ENCODE results near the gene OSBPL9. TPM values are rescaled to one million over a fixed set of nuclear protein-coding genes. Genes with fewer than 3 reads are reported as not detected.

The OSBPL9 gene
- total and polyA plus RNA-seq, 9 of the 15 experiments (the other 6 are each of a cell fraction or from before 2014, with no cell fraction given), result 43.9 to 217 (median 170) TPM

DNA sequence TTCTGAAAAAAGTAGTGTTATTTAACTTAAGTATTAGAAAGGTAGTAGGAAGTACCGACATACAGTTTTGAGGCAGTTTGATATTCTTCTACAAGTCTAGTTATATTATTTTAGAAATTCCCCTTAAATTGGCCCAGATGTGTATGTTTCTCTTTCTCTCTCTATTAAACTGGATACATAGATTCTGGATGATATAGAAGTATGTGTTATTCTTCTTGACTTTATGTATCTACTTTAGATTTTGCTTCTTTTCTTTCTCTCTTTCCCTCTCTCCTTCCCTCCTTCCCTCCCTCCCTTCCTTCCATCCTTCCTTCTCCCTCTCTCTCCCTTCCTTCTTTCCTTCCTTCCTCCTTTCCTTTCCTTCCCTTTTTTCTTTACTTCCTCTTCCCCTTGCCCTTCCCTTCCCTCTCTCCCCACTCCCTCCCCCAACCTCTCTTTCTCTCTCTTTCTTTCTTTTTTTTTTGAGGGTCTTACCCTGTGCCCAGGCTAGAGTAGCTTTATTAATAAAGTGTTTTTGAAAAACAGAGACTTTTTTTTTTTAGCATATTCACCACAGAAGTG, 124.3 kb downstream of the OSBPL9 start (continued):
- TF ChIP-seq ZNF707 (CRISPR knock-in tag; conservative IDR thresholded peaks at IDR 0.05), result no peak
- no peak for TF ChIP-seq ZNF778 (CRISPR knock-in tag; IDR thresholded peaks at IDR 0.05)
- peak; percentile 57 for TF ChIP-seq ARHGAP35 (IDR thresholded peaks at IDR 0.05; ENCODE audit: partially characterized antibody)
- TF ChIP-seq, protein P1, sequence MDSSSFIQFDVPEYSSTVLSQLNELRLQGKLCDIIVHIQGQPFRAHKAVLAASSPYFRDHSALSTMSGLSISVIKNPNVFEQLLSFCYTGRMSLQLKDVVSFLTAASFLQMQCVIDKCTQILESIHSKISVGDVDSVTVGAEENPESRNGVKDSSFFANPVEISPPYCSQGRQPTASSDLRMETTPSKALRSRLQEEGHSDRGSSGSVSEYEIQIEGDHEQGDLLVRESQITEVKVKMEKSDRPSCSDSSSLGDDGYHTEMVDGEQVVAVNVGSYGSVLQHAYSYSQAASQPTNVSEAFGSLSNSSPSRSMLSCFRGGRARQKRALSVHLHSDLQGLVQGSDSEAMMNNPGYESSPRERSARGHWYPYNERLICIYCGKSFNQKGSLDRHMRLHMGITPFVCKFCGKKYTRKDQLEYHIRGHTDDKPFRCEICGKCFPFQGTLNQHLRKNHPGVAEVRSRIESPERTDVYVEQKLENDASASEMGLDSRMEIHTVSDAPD (CRISPR knock-in tag; IDR thresholded peaks at IDR 0.05), result no peak
- 0 out of 2 replicates have a peak, but pooled peaks have one; percentile 22 for TF ChIP-seq NBN (IDR thresholded peaks at IDR 0.05; ENCODE audit: low read depth)
- TF ChIP-seq HNRNPK (IDR thresholded peaks at IDR 0.05; ENCODE audit: low read depth, low read length, poor library complexity, severe bottlenecking), result peak; percentile 51
- no peak for TF ChIP-seq ETV1 (tag; conservative IDR thresholded peaks at IDR 0.05; ENCODE audit: low read depth)
- TF ChIP-seq, protein P2, sequence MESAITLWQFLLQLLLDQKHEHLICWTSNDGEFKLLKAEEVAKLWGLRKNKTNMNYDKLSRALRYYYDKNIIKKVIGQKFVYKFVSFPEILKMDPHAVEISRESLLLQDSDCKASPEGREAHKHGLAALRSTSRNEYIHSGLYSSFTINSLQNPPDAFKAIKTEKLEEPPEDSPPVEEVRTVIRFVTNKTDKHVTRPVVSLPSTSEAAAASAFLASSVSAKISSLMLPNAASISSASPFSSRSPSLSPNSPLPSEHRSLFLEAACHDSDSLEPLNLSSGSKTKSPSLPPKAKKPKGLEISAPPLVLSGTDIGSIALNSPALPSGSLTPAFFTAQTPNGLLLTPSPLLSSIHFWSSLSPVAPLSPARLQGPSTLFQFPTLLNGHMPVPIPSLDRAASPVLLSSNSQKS (CRISPR knock-in tag; IDR thresholded peaks at IDR 0.05), result no peak
- TF ChIP-seq, protein P3, sequence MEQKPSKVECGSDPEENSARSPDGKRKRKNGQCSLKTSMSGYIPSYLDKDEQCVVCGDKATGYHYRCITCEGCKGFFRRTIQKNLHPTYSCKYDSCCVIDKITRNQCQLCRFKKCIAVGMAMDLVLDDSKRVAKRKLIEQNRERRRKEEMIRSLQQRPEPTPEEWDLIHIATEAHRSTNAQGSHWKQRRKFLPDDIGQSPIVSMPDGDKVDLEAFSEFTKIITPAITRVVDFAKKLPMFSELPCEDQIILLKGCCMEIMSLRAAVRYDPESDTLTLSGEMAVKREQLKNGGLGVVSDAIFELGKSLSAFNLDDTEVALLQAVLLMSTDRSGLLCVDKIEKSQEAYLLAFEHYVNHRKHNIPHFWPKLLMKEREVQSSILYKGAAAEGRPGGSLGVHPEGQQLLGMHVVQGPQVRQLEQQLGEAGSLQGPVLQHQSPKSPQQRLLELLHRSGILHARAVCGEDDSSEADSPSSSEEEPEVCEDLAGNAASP (IDR thresholded peaks at IDR 0.05), result no peak
- TF ChIP-seq, protein P4, sequence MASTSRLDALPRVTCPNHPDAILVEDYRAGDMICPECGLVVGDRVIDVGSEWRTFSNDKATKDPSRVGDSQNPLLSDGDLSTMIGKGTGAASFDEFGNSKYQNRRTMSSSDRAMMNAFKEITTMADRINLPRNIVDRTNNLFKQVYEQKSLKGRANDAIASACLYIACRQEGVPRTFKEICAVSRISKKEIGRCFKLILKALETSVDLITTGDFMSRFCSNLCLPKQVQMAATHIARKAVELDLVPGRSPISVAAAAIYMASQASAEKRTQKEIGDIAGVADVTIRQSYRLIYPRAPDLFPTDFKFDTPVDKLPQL (IDR thresholded peaks at IDR 0.05; ENCODE audit: extremely low read depth, insufficient read length), result no peak
- TF ChIP-seq ARID1B (IDR thresholded peaks at IDR 0.05), result peak; percentile 29; the same call in 1 of the 2 replicates
- TF ChIP-seq, protein P5, sequence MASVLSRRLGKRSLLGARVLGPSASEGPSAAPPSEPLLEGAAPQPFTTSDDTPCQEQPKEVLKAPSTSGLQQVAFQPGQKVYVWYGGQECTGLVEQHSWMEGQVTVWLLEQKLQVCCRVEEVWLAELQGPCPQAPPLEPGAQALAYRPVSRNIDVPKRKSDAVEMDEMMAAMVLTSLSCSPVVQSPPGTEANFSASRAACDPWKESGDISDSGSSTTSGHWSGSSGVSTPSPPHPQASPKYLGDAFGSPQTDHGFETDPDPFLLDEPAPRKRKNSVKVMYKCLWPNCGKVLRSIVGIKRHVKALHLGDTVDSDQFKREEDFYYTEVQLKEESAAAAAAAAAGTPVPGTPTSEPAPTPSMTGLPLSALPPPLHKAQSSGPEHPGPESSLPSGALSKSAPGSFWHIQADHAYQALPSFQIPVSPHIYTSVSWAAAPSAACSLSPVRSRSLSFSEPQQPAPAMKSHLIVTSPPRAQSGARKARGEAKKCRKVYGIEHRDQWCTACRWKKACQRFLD (CRISPR knock-in tag; IDR thresholded peaks at IDR 0.05), result no peak
- no peak for TF ChIP-seq XRCC3 (IDR thresholded peaks at IDR 0.05)
- TF ChIP-seq HDAC2 (IDR thresholded peaks at IDR 0.05), result no peak
- no peak for TF ChIP-seq TBP (optimal IDR thresholded peaks at IDR 0.05; ENCODE audit: low read depth, low read length)
- TF ChIP-seq, protein P6, sequence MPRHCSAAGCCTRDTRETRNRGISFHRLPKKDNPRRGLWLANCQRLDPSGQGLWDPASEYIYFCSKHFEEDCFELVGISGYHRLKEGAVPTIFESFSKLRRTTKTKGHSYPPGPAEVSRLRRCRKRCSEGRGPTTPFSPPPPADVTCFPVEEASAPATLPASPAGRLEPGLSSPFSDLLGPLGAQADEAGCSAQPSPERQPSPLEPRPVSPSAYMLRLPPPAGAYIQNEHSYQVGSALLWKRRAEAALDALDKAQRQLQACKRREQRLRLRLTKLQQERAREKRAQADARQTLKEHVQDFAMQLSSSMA (CRISPR knock-in tag; IDR thresholded peaks at IDR 0.05), result no peak
- TF ChIP-seq ATF1 (CRISPR knock-in tag; IDR thresholded peaks at IDR 0.05), result no peak
- TF ChIP-seq ATF1 (tag; IDR thresholded peaks at IDR 0.05), result no peak
- TF ChIP-seq YBX1 (IDR thresholded peaks at IDR 0.05), result 0 out of 2 replicates have a peak, but pooled peaks have one; percentile 24
- no peak for TF ChIP-seq NFIC (IDR thresholded peaks at IDR 0.05)
- peak; percentile 63; the same call in 1 of the 2 replicates for TF ChIP-seq MTA1 (IDR thresholded peaks at IDR 0.05; ENCODE audit: borderline replicate concordance)
- TF ChIP-seq ZNF184 (CRISPR knock-in tag; IDR thresholded peaks at IDR 0.05), result no peak
- TF ChIP-seq CREB1 (IDR thresholded peaks at IDR 0.05), result no peak
- no peak for TF ChIP-seq CREB1 (CRISPR knock-in tag; IDR thresholded peaks at IDR 0.05)
- no peak for TF ChIP-seq CREM (IDR thresholded peaks at IDR 0.05; ENCODE audit: low read depth)
- peak; percentile 20; the same call in 1 of the 2 replicates for TF ChIP-seq PHB2 (IDR thresholded peaks at IDR 0.05; ENCODE audit: low read depth)
